Psoas muscle (tissue), 8 donors: ENCODE measurements around the gene MICU1. TPM values are rescaled to one million over a fixed set of nuclear protein-coding genes. Genes with fewer than 3 reads are reported as not detected.

Source experiments
- ATAC-seq, 4 donors: fragments of 200-7000 bp; cut with Tn5 transposase; one replicate each; pipeline ENCODE4 v1.9.1; 2020; ENCODE audit warnings: moderate library complexity in 3 of 4, mild to moderate bottlenecking in 2 of 4
- DNase-seq, 2 donors: peaks; one replicate each; pipeline ENCODE4 v3.0.0-alpha.2; 2020
- H3K27ac ChIP-seq: fragments of 200-600 bp; one replicate; pipeline ENCODE4 v1.8.0; 2022
- H3K27me3 ChIP-seq, 3 donors: fragments of 200-600 bp in 1 of 3; one replicate each; pipeline versions ENCODE4 v1.6.1 to v1.8.0; 2013 to 2022; ENCODE audit warnings: low read length in 2 of 3, mild to moderate bottlenecking in 2 of 3, moderate library complexity in 1 of 3; ENCODE audit not compliant: insufficient read depth in 3 of 3
- H3K36me3 ChIP-seq, 2 donors: fragments of 200-600 bp in 1 of 2; one replicate each; pipeline versions ENCODE4 v1.6.1 to v1.8.0; 2013 to 2022; ENCODE audit warnings: low read depth in 1 of 2, mild to moderate bottlenecking in 1 of 2, moderate library complexity in 1 of 2; ENCODE audit not compliant: insufficient read depth in 1 of 2
- H3K4me1 ChIP-seq: fragments of 200-600 bp; one replicate; pipeline ENCODE4 v1.8.0; 2022
- H3K4me3 ChIP-seq: fragments of 200-600 bp; one replicate; pipeline ENCODE4 v1.8.0; 2022; ENCODE audit warnings: mild to moderate bottlenecking
- H3K9me3 ChIP-seq: fragments of 200-600 bp; one replicate; pipeline ENCODE4 v1.8.0; 2022
- WGBS, 3 donors: extraction: QIAGEN DNeasy Blood & Tissue Kit; methylation state at CpG; one replicate each; pipeline versions ENCODE4 v1.1.6 to v1.1.7; 2013; 5-methylcytosine and 5-hydroxymethylcytosine counted together
- intact Hi-C, 2 donors: fragments of 100-400 bp; cut with DNase I; formaldehyde crosslinking; loops; one replicate each; pipeline versions ENCODE4 v1.11.0 to v1.14.2; 2022
- polyA plus RNA-seq, 3 donors: library from polyadenylated mRNA; stranded (reverse); fragments of 200-250 nt; gene quantifications; one replicate each; pipeline ENCODE4 v1.2.3, GENCODE V29; 2013
- total RNA-seq, 4 donors: library from RNA; stranded (reverse); fragmentation: NEBNext Ultra II Directional in 2 of 4; extraction: Animal tissue kit (Norgen Biotek cat#: 25700) in 2 of 4; gene quantifications; one replicate each; pipeline versions ENCODE4 v1.2.1 to v1.2.4, GENCODE V29; 2021 to 2023
- TF ChIP-seq, protein P1 (sequence below): fragments of 200-600 bp; IDR thresholded peaks from one replicate; pipeline ENCODE4 v1.8.0; 2022; ENCODE audit warnings: antibody characterized with exemption
- donor health status: healthy with polysubstance abuse.
- donor health status: DM: no; HTN: no; CAD: no; lungs with moderate emphysema.
- donor health status: Bipolar disorder and iron deficiency.
- donor health status: healthy.
- donor health status: DM: yes; HTN: yes; CAD: no.
- donor health status: DM: no; HTN: no; CAD: no.
- donor health status: DM: no; HTN: no; CAD: no.
- donor health status: DM: yes; HTN: yes; CAD: no.

Gene MICU1
- total and polyA plus RNA-seq, 7 donors, result 31.0 to 57.8 (median 37.3) TPM

GRCh38 chr10:72421885-72422540 is 203.9 kb downstream of the MICU1 start:
- WGBS, 3 donors, result 98 to 100% (median 100%) methylated on average over 1 of the region's 1 CpG
- no peak for ATAC-seq
- DNase-seq, result no peak
- TF ChIP-seq, protein P1, sequence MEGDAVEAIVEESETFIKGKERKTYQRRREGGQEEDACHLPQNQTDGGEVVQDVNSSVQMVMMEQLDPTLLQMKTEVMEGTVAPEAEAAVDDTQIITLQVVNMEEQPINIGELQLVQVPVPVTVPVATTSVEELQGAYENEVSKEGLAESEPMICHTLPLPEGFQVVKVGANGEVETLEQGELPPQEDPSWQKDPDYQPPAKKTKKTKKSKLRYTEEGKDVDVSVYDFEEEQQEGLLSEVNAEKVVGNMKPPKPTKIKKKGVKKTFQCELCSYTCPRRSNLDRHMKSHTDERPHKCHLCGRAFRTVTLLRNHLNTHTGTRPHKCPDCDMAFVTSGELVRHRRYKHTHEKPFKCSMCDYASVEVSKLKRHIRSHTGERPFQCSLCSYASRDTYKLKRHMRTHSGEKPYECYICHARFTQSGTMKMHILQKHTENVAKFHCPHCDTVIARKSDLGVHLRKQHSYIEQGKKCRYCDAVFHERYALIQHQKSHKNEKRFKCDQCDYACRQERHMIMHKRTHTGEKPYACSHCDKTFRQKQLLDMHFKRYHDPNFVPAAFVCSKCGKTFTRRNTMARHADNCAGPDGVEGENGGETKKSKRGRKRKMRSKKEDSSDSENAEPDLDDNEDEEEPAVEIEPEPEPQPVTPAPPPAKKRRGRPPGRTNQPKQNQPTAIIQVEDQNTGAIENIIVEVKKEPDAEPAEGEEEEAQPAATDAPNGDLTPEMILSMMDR, result no peak
- Histone ChIP-seq H3K9me3 (no peaks in the 10 kb centered on the region), H3K27me3 (no peaks in the 10 kb centered on the region), H3K27ac (no peak overlapping the region), H3K36me3 (peaks cover 5 to 34% of the 10 kb centered on the region in 2 donors), H3K4me3 (no peak overlapping the region), H3K4me1 (no peaks in the 10 kb centered on the region)
- intact Hi-C loops, result no loop called here

GRCh38 chr10:72419241-72419640 is 206.6 kb downstream of the MICU1 start:
- Histone ChIP-seq H3K9me3 (no peaks in the 10 kb centered on the region), H3K36me3 (peaks cover 5 to 42% of the 10 kb centered on the region in 2 donors), H3K4me1 (no peaks in the 10 kb centered on the region), H3K4me3 (no peak overlapping the region), H3K27me3 (no peaks in the 10 kb centered on the region), H3K27ac (no peak overlapping the region)
- no peak for DNase-seq
- ATAC-seq, result no peak
- TF ChIP-seq, protein P1, result no peak
- intact Hi-C loops, result no loop called here
- WGBS, 3 donors, result 94 to 99% (median 97%) methylated on average over 2 of the region's 2 CpGs

DNA sequence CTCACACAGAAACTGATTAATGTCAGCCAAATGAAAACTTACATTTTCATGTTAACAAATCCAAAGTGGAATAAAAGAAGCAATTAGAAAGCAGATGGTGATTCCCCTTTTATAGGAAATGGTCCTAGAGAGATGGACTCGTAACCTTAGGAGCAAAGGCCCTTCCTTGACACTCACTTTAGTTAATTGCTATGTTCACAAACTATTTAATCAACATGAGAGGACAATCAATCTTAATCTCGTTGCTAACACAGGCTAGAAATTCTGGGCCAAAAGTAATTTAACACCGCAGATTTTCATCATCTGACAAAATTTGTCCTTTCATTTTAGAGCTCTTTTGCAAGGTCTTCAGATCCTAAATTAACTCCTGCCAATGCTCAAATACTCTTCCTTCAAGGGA is 207.2 kb downstream of the MICU1 start:
- H3K9me3 ChIP-seq, result no peaks in the 10 kb centered on the region
- DNase-seq (no peak), ATAC-seq (no peak)
- TF ChIP-seq, protein P1, result no peak
- H3K27ac ChIP-seq, result no peak overlapping the region
- H3K27me3 ChIP-seq, result no peaks in the 10 kb centered on the region
- WGBS, 3 donors, result 62 to 72% (median 63%) methylated on average over 3 of the region's 3 CpGs
- intact Hi-C loops, result no loop called here
- H3K4me3 ChIP-seq, result no peak overlapping the region
- H3K36me3 ChIP-seq, result peaks cover 5 to 42% of the 10 kb centered on the region in 2 donors
- H3K4me1 ChIP-seq, result no peaks in the 10 kb centered on the region

GRCh38 chr10:72417971-72418370 is 207.9 kb downstream of the MICU1 start:
- DNase-seq, result no peak
- TF ChIP-seq, protein P1, result no peak
- Histone ChIP-seq H3K4me3 (no peak overlapping the region), H3K4me1 (no peaks in the 10 kb centered on the region), H3K36me3 (peaks cover 5 to 36% of the 10 kb centered on the region in 2 donors), H3K27me3 (no peaks in the 10 kb centered on the region), H3K9me3 (no peaks in the 10 kb centered on the region), H3K27ac (no peak overlapping the region)
- intact Hi-C loops, result no loop called here
- 43 to 64% (median 58%) methylated on average over 1 of the region's 1 CpG for WGBS, 3 donors
- no peak for ATAC-seq

- H3K27ac ChIP-seq, result no peak overlapping the region
- 92 to 96% (median 92%) methylated on average over 4 of the region's 4 CpGs for WGBS, 3 donors
- H3K27me3 ChIP-seq, result no peaks in the 10 kb centered on the region
- intact Hi-C loops, result no loop called here
- no peak overlapping the region for H3K4me3 ChIP-seq
- H3K36me3 ChIP-seq, result peaks cover under 1 to 23% of the 10 kb centered on the region in 2 donors
- no peak for DNase-seq
- no peaks in the 10 kb centered on the region for H3K9me3 ChIP-seq
- TF ChIP-seq, protein P1, result no peak
- ATAC-seq, result no peak
- H3K4me1 ChIP-seq, result no peaks in the 10 kb centered on the region
These were observed 209.2 kb downstream of the MICU1 start for GRCh38 chr10:72416661-72417060.
